ENCODE results near the gene ZNF785. TPM values are rescaled to one million over a fixed set of nuclear protein-coding genes. Genes with fewer than 3 reads are reported as not detected.

The ZNF785 gene
- total and polyA plus RNA-seq, 2 of the 13 experiments (the other 11 are each of a cell fraction or from before 2014, with no cell fraction given): 0.01 TPM; not detected in 1

DNA sequence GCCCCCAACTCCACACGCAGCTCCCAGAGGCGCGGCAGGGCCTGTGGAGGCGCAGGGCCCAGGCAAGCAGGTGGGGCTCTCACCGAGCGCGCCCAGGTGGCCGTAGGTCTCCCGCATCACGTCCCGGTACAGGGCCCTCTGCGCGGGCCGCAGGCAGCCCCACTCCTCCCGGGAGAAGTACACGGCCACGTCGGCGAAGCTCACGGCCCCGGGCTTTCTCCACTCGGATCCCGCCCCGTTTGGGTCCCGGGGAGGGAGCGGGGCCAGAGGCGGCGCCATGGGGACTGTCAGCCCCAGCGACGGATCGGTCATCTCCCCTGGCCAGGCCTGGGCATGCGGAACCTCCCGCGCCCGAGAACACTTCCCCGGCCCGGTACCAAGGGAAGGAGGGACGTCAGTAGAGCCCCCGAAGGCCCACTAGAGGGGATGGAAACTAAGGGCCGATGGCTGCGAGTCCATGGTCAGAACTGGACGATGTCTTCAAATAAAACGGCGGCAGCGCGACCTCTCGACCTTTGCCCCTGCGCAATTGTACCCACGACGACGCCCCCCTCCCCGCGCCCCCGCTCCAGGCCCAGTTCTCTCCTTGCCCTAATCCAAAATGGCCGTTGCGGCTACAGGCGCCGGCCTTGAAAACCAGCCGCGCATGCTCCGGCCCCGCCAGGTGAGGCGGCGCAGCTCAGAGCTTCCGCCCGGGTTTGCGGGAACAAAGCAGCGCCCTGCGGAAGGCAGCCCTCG lies 51.0 kb downstream of the ZNF785 start, which contains the start of gene ZNF747 (continued):
- TF ChIP-seq, protein P1, sequence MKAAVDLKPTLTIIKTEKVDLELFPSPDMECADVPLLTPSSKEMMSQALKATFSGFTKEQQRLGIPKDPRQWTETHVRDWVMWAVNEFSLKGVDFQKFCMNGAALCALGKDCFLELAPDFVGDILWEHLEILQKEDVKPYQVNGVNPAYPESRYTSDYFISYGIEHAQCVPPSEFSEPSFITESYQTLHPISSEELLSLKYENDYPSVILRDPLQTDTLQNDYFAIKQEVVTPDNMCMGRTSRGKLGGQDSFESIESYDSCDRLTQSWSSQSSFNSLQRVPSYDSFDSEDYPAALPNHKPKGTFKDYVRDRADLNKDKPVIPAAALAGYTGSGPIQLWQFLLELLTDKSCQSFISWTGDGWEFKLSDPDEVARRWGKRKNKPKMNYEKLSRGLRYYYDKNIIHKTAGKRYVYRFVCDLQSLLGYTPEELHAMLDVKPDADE (CRISPR knock-in tag; IDR thresholded peaks at IDR 0.05): peak; percentile 40; the same call in 1 of the 2 replicates
- TF ChIP-seq BCL6 (CRISPR knock-in tag; IDR thresholded peaks at IDR 0.05) (peak; percentile 4; the same call in 1 of the 2 replicates), ZNF747 (CRISPR knock-in tag; IDR thresholded peaks at IDR 0.05; ENCODE audit: borderline replicate concordance) (peak; percentile 99), ZNF710 (CRISPR knock-in tag; IDR thresholded peaks at IDR 0.05; ENCODE audit: borderline replicate concordance) (no peak), HCFC1 (IDR thresholded peaks at IDR 0.05; ENCODE audit: low read depth, low read length) (peak; percentile 86), PCBP1 (IDR thresholded peaks at IDR 0.05; ENCODE audit: borderline replicate concordance, low read depth, low read length) (0 out of 2 replicates have a peak, but pooled peaks have one; percentile 38), ONECUT2 (CRISPR knock-in tag; IDR thresholded peaks at IDR 0.05) (0 out of 2 replicates have a peak, but pooled peaks have one; percentile 7), EEA1 (CRISPR knock-in tag; IDR thresholded peaks at IDR 0.05; ENCODE audit: borderline replicate concordance) (peak; percentile 99), KDM2A (CRISPR knock-in tag; IDR thresholded peaks at IDR 0.05; ENCODE audit: borderline replicate concordance, low read depth) (peak; percentile 97), HMGA1 (CRISPR knock-in tag; conservative IDR thresholded peaks at IDR 0.05) (no peak), MTF2 (CRISPR knock-in tag; IDR thresholded peaks at IDR 0.05; ENCODE audit: borderline replicate concordance) (no peak), SRSF1 (optimal IDR thresholded peaks at IDR 0.05; ENCODE audit: low read depth, low read length) (peak; percentile 88), RBFOX2 (IDR thresholded peaks at IDR 0.05; ENCODE audit: low read depth, low read length) (peak; percentile 95), PHF8 (CRISPR knock-in tag; IDR thresholded peaks at IDR 0.05) (peak; percentile 98), FOXP4 (CRISPR knock-in tag; IDR thresholded peaks at IDR 0.05) (no peak), ZNF788 (CRISPR knock-in tag; IDR thresholded peaks at IDR 0.05; ENCODE audit: borderline replicate concordance) (peak; percentile 93), JUND (CRISPR knock-in tag; IDR thresholded peaks at IDR 0.05) (peak; percentile 62), ZFP37 (CRISPR knock-in tag; IDR thresholded peaks at IDR 0.05; ENCODE audit: borderline replicate concordance) (peak; percentile 66; the same call in 1 of the 2 replicates), BRCA1 (CRISPR knock-in tag; IDR thresholded peaks at IDR 0.05) (no peak), ZNF18 (CRISPR knock-in tag; IDR thresholded peaks at IDR 0.05; ENCODE audit: insufficient replicate concordance) (peak; percentile 95), KLF13 (CRISPR knock-in tag; IDR thresholded peaks at IDR 0.05) (no peak)
- TF ChIP-seq, protein P2, sequence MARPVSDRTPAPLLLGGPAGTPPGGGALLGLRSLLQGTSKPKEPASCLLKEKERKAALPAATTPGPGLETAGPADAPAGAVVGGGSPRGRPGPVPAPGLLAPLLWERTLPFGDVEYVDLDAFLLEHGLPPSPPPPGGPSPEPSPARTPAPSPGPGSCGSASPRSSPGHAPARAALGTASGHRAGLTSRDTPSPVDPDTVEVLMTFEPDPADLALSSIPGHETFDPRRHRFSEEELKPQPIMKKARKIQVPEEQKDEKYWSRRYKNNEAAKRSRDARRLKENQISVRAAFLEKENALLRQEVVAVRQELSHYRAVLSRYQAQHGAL (CRISPR knock-in tag; IDR thresholded peaks at IDR 0.05; ENCODE audit: not compliant biosample characterization): no peak
